TTC549 (cell line): ENCODE data around the gene SLC6A1.

Experiments
- FAIRE-seq: peaks from 2 replicates; lab custom pipeline; 2012; peaks lifted over from hg19 to GRCh38; lab: Jason Lieb, UNC

Gene SLC6A1

DNA sequence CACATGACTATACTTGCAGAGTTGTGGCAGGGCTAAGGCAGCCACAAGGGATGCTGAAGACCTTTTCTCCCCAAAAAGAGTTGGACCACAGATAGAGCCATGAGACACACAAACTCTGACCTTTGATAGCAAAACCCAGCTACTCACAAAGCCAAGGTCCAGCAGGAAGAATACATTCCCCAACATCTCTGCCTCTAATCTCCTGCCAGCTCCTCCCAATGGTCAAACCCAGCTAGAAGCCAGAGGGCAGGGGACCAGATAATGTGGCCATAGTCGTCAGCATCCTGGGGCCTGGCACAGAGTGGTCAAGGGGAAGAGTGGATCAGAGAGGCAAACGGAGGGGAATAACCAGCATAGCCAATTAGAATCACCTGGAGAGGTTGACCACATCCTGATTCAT is 28.2 kb downstream of the SLC6A1 start:
- FAIRE-seq = no peak

DNA sequence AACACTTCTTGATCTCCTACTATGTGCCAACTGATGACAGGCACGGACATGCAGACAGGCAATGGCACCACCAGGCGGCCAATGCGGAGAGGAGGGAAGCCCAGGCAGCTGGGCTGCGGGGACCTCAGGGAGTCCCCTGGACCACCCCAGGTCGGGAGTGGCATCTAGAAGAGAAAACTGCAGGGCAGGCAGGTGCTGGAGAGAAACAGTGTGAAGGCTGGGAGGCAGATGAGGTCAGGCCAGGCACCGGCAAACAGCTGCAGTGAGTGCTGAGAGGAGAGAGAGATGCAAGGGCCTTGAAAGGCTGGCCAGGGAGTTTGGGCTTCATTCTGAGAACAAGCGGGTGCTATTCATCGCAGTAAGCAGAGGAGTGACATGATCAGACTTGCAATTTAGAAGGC is 29.1 kb downstream of the SLC6A1 start:
- FAIRE-seq = no peak

DNA sequence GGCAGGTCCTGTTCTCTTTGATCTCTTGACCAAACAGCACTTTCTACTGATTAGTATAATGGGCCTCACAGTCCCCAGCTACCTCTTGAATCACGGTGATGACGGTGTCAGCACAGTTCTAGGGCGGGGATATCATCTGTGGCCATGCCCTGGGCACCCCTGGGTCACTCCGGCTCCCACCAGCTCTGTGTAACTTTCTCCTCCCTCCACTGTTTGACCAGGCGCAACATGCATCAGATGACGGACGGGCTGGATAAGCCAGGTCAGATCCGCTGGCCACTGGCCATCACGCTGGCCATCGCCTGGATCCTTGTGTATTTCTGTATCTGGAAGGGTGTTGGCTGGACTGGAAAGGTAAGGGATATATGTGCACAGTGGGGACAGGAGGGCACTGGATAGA is 29.6 kb downstream of the SLC6A1 start:
- no peak for FAIRE-seq

DNA sequence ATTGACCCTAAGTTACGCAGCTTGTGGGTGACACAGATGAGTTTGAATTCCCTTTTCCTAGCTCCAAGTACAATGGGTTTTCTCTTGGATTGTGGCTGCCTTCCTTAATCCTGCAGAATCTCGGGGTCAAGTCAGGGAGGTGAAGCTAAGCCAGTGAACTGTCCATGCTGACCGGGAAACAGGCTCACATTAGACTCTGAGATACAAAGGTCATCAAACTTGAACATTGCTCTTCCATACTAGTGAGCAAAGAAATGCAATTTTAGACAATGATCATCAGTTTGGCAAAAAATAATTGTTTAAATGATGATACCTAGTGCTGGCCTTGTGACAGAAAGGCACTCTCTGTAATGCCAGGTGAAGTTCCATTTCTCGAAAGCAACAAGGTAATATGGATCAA is 31.6 kb downstream of the SLC6A1 start:
- no peak for FAIRE-seq

DNA sequence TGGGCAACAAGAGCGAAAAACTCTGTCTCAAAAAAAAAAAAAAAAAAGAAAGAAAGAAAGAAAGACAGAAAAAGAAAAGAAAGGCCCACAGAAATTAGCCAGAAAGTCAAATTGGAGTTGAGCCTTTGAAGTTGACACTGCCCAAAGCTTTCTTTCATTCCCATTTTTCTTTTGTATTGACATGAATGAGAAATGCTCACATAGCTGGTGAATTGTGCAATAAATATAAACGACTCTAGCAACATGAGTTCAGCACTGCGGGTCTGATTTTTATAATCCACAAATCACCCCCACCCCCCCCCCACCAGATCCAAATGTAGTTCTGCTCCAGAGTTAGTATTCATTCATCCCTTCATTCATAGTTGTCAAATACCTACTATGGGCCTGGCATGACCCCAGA is 37.4 kb downstream of the SLC6A1 start:
- no peak for FAIRE-seq

DNA sequence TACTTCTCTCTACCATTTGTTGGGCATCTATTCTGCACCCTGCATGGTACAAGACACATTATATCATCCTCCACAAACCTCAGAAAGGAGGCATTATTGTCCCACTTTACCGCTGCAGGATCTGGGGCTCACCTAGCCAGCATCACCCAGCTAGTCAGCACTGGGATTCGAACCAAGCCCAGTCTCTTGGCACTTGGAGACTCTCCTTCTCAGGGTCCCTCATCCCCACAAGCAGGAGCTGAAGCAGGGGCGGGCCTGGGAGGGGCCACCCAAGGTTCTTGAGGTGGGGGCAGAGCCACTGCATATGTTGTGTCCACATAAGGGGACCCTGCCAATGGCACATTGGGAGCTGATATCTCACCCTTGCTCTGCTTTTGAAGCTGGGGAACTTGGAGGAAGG is 41.3 kb downstream of the SLC6A1 start:
- FAIRE-seq = no peak

DNA sequence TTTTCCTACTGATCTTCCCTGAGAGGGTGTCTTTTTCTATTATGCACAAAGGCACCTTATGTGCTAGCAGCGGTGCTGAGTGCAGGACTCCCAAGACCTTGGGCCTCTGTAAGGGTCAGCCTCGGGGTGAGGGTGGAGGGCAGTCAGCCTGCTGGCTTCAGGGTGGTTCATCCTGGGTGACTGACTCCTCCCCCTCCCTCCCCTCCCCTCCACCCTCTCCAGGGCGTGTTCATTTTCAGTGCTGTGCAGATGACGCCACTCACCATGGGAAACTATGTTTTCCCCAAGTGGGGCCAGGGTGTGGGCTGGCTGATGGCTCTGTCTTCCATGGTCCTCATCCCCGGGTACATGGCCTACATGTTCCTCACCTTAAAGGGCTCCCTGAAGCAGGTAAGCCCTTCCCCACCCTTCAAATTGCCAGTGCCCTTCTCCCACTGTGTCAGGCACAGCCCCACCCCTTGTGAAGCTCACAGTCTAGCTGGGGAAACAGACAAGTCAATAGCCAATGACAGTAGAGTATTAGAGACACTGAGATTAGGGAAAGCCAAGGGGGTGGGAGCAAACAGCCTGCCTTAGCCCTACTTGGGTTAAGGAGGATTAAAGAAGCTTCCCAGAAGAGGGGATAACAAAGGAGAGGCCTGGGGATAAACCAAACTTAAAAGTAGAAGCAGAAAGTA is 41.9 kb downstream of the SLC6A1 start:
- no peak for FAIRE-seq

DNA sequence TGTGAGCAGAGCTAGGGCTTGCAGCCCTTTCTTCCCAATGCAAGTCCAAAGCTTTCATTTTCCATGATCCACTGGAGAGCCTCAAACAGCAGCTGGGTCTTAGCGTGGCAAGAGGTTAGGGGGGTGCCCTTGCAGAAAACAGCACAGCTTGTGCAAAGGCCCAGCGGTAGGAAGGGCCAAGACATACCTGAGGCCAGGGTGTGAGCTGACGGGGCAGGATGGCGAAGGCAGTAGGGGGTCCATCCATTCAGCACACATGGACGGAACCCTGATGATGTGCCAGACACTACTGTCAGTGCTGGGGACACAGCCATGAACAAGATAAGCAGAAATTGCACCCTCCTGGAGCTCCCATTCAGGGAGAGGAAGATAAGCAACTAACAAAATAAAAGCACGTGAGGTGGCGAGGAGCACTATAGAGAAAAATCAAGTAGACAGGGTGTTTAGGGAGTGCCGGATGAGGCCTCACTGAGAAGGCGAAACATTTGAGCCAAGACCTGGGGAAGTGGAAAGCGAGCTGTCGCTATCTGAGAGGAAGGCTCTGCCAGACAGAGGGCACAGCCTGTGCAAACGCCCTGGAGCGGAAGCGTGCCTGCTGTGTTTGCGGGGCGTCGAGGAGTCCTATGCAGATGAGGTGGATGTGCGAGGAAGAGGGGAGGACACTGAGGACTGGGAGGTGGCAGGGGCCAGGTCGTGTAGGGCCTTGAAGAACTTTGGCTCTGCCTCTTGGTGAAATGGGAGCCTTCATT is 43.4 kb downstream of the SLC6A1 start:
- FAIRE-seq = no peak

DNA sequence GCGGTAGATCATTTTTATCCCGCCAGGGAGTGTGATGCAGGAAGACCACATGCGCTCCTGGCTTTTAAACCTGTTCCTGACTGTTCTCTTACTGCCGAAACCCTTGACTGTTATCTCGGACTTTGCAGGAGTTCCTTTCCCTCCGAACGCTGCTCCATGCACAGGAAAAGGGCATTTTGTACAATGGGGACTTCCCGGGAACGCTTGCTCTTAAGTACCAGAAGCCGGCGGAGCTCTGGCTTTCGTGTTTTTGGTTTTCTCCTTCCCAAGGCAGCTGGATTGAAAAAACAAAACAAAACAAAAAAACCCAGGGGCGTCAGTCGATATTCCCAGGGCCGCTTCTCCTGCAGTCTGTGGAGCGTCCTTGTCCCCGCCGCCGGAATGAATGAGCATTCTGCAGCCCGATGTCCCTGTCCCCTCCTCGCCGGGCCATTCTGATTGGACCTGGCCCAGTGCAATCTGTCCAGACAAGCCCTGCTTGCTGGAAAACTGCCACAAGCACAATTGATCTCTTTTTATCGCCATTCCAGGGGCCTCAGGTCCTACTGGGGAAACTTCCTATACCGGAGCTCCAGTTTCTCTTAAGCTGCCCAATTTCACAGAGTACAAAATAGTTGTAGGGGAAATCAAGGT is 44.8 kb downstream of the SLC6A1 start:
- no peak for FAIRE-seq

DNA sequence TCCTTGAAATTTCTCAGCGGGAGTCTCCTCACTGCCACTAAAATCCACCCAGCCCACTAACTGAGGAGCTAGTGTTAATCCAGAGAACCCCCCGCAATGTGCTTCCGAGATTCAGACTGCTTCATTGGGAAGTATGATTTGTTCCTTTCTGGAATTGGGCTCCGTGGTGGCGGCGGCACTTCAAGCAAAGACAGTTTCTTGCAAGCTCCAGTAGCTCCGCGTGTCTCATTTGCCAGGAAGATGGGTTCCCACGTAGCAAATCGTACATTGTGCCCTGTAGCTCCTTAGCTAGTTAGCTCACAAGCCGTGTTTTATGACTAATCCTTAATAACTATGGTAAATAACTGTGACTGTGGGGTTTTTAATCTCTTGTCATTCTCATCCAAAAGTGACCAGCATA is 45.4 kb downstream of the SLC6A1 start:
- no peak for FAIRE-seq

DNA sequence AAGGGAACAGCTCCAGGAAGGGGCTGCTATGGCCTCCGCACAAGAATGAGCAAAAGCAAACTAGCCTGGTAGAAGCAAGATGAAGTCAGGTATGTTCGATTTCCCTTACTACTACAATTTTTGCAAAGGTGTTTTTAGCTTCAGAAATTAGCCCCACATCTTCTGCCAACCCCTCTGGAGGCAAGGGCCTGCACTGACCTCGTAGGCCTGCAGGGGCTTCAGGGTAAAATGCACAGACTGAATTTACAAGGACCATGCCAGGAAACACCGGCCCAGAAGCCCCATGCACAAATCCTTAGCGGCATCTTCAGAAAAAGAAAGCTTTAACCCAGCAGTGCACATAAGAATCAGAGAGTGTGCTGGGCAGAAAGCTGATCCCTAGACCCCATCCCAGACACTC is 53.0 kb downstream of the SLC6A1 start:
- no peak for FAIRE-seq

DNA sequence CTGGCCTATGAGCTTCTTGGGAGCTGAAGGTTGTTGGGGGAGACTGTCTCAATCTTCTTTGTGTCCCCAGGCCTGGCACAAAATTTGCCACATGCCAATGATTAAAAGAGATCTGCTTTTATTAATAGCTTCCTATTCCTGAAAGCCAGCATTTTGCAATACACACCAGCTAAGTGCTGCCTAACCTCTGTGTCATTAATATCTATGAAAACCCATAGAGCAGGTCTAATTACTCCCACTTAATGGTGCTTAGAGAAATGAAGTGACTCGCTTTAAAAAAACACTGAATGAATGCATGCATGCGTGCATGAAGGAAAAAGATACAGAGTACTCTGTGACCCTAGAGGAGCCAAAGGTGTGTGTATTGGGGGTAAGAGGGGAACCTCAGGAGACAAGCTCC is 55.0 kb downstream of the SLC6A1 start:
- no peak for FAIRE-seq

DNA sequence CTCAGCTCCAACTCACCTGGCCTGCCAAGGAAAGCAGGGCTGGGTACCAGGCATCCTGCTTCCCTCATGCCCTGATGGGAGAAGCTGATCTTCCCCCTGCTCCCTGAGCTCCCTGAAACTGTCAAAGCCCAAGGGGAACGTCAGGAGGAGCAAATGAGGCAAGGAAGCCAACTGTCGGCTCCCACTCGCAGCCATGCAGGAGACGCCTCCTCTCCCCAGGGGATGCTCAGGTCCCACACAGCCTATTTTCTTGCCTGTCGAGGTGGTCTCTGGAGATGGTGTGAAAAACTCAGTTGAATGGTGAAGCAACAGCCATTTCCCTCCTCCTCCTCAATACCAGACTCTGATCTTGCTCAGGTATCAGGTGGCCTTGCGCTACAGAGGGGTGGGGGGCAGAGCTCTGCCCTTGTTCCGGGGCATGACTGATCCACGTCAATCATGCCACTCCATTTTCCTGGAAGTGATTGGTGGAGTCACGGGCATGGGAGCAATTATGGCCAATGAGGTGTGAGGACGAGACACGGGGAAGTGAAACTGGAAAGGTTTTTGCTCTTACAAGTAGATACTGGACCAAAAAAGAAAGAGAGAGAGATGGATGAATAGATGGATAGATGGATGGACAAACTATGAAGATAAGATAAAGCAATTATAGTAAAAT is 58.2 kb downstream of the SLC6A1 start:
- FAIRE-seq = no peak

DNA sequence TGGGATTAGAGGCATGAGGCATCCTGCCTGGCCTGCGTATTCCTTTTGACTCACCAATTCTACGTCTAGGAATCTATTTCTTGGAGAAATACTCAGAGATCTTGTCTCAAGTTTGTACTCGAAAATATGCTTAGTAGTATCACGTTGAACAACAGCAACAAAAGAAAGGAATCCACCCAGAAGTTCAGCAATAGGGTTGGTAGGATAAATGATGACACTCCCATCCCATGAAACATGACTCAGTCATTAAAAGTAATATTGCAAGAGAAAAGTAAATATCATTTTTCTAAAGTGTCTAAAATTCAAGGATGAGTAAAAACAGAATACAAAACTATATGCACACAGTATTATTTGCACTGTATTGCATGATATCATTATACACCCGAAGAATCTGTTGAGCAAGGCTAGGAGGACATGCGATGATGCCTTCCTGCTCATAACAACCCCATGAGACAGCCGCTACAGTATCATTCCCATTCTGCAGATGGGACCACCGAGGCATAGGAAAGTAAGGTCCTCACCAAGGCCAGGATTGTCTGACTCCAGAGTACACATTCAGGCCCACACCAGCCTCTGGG is 61.5 kb downstream of the SLC6A1 start:
- no peak for FAIRE-seq

DNA sequence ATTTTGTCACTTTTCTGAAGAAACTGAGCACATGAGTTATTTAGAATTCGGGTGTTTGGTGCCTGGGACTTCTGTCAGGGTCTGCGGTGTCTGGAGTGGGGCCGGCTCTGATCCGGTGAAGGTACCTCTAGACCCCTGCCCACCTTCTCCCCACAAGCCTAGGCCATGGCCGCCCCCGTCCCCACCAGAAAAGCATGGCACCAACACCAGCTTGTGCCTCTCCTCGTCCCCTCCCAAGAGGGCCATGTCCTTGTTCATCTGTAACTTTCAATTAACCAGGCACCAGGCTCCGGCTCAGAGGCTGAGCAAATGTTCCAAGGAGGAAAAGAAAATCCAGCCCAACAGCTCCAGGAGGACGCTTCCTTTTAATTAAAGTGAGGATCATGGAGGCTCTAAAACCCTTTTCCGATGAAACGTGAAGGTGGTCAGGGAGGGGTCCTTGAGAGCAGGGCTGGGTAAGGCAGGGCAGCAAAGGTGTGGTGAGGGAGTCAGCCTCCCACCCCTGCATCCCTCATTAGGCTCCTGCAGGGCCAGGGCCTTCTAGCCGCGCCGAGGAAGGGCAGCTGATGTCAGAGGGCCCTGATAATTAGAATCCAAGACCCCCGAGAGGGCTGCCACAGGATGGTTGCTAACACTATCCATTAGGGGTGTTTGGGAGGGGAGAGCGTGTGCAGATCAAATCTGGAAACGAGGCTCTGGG is 62.3 kb downstream of the SLC6A1 start:
- FAIRE-seq = no peak

DNA sequence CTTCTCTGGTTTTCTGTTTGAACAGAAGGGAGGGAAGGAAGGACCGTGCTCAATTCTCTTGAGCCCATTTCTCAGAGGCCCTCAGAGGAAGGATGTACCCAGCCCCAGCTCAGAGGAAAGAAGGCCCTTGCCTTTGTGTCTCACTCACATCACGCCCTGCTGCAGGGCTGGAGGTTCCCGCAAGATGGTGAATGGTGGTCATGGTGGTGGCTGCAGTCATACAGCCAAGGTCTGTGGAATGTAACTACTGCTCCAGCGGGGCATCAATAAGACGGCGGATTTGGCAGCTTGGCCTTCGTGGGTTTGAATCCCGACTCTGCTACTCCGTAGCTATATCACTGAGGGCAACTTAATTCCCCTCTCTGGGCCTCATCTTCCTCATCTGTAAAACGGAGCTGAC is 62.9 kb downstream of the SLC6A1 start:
- no peak for FAIRE-seq

DNA sequence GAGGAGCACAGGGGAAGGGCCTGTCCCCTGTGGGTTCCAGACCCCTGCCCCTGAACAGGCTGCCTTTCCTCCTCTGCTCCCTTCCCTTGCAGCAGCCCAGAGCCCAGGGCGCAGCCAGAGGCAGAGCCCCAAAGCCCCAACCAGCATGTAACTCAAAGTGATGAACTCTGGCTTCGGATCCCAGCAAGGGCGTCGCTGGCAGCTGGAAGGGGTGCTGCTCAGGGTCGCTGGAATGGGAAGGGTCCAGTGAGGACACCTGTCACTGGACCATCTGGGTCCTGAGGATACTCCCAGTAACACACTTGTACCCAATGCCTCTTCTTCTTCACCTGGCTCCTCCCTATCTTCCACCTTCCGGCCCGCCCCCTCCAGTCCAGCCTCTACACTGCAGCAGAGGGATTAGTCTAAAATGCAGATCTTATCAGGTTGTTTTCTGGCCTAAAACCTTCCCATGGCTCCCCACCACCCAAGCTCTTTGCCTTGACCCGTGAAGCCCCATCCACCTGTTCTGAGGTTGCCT is 64.0 kb downstream of the SLC6A1 start:
- FAIRE-seq = no peak

DNA sequence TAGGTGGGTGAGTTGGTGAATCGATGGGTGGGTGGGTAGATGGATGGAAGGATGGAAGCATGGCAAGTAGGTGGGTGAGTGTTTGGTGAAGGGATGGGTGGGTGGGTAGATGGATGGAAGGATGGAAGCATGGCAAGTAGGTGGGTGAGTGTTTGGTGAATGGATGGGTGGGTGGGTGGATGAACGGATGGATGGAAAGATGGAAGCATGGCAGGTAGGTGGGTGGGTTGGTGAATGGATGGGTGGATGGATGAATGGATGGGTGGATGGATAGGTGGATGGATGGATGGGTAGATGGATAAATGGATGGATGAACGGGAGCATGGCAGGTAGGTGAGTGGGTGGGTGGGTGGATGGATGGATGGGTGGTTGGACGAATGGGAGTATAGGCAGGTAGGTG is 65.1 kb downstream of the SLC6A1 start:
- FAIRE-seq = no peak

DNA sequence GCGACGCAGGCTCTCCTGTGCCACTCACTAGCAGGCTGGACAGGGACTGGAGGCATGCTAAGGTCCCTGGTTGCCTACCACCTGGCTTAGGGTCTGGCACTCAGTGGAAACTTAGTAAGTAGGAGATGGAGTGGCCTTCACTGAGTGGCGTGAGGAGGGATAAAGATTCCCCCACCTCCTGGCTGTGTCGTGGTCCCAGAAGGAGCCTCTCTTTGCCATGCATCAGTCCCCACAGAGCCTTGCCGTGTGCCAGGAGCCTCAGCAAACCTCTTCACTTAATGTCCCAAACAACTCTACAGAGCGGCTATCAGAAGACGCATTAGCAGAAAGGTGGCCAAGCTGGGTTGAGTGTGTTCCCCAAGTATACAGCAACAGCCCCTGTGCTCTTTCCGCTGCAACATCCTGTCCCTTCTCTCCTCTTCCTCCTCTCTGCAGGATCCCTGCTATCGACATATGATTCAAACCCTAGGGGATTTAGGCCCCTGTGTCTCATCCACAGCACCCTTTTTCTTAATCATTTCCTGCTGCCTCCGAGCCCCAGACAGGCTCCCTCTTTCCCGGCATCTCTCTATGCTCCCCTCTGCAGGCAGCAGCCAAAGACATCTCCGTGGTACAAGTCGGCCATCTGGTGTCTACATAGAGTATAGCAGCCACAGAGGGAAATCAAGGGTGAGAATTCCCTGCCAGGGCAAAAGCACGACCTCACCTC is 66.7 kb downstream of the SLC6A1 start:
- no peak for FAIRE-seq

DNA sequence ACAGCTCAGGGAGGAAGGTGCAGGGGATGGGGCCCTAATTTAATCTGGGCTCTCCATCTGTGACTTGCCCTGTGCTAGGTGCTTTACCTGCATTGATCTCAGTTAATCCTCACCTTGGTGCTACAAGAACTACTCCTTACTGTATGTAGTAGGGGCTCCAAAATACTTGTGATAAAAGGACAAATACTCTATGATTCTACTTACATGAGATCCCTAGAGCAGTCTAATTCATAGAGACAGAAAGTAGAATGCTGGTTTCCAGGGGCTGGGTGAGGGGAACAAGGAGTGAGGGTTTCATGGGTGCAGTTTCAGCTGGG is 67.2 kb downstream of the SLC6A1 start:
- no peak for FAIRE-seq

DNA sequence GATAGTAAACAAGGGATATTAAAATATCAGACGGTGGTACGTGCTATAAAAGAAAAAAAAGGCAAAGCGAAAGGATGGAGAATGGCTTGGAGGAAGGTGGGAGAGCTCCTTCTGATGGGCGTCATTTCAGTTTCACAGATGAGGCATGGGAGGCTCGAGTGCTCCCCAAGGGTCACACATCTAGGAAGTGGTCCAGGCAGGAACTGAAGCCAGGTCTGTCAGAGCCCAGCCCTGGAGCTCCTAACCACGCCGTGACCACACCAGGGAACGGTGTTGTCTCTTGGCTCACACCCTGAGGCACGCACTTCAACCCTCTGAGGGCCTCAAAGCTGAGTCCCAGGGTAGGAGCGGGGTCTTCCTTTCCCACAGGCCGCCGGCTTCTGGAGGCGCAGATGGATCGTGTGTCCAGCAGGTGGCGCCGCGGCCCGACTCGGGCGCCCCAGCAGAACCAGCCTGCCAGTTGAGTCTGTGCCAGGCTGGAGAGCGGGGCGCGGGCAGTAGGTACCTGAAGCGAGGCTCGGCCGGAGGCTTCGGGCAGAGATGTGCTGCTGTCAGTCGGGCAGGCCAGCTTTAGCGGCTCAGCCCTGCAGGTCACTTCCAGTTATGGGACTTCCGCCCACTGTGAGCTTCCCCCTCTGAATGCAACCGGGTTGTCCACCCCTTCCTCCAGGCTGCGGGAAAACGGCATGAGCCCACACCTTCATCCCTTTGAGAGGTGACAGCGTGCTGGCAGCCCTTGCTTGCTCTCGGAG is 68.1 kb downstream of the SLC6A1 start:
- no peak for FAIRE-seq
